HCT116 (cell line): ENCODE data around the gene SLC16A4.

Source experiments
- CEBPB ChIP-seq: IDR thresholded peaks from 2 replicates; pipeline ENCODE4 v1.6.1; 2012; ENCODE audit warnings: low read depth
- POLR2A ChIP-seq: IDR thresholded peaks from 2 replicates; pipeline ENCODE4 v1.7.0; 2011; ENCODE audit warnings: borderline replicate concordance; ENCODE audit not compliant: insufficient read depth, insufficient read length; ENCODE audit errors: extremely low read depth
- POLR2AphosphoS5 ChIP-seq: IDR thresholded peaks from 2 replicates; pipeline ENCODE4 v1.6.1; 2011; ENCODE audit warnings: mild to moderate bottlenecking, low read depth, low read length, moderate library complexity
- RAD21 ChIP-seq: IDR thresholded peaks from 2 replicates; pipeline ENCODE4 v1.6.1; 2012; ENCODE audit warnings: low read depth, mild to moderate bottlenecking
- SRF ChIP-seq: IDR thresholded peaks from 2 replicates; pipeline ENCODE4 v1.6.1; 2012; ENCODE audit warnings: low read depth
- TF ChIP-seq, protein P1 (sequence below): IDR thresholded peaks from 2 replicates; pipeline ENCODE4 v1.6.1; 2011; ENCODE audit warnings: mild to moderate bottlenecking, low read length, moderate library complexity; ENCODE audit not compliant: insufficient replicate concordance; ENCODE audit errors: extremely low read depth
- TF ChIP-seq, protein P2 (sequence below): IDR thresholded peaks from 2 replicates; pipeline ENCODE4 v1.6.1; 2012
- TF ChIP-seq, protein P3 (sequence below): IDR thresholded peaks from 2 replicates; pipeline ENCODE4 v1.6.1; 2012; ENCODE audit warnings: low read depth
- TF ChIP-seq, protein P4 (sequence below), 3 experiments: fragments of 200-600 bp in 1 of 3; sonication (generic) in 1 of 3; IDR thresholded peaks in 2 of 3; conservative IDR thresholded peaks in 1 of 3; 2 replicates each; pipeline ENCODE4 v1.5.1; 2012 to 2017; ENCODE audit warnings: low read depth in 2 of 3, low read length in 2 of 3, antibody characterized with exemption in 1 of 3, borderline replicate concordance in 1 of 3, control low read depth in 1 of 3, mild to moderate bottlenecking in 1 of 3, mixed read lengths in 1 of 3, mixed run types in 1 of 3, moderate library complexity in 1 of 3; ENCODE audit not compliant: insufficient read depth in 1 of 3

DNA sequence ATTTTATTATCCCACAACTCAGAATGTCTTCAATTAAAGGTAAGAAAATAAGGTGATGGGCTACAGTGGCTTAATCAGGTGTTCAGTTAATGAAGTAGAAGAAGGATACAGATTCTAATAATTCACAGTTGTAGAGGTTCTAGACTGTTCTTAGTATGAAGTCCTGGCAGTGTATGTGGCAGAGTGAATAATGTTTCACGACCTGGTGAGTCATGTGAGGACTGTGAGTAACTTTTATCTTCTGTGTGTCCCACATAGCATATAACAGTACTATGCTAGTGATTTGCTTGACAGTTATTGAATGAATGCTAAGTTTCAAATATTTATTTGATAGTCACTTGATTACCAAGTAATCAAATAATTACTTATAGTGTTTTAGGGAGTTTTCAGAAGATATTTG is 20.0 kb downstream of the SLC16A4 start:
- TF ChIP-seq, protein P1, sequence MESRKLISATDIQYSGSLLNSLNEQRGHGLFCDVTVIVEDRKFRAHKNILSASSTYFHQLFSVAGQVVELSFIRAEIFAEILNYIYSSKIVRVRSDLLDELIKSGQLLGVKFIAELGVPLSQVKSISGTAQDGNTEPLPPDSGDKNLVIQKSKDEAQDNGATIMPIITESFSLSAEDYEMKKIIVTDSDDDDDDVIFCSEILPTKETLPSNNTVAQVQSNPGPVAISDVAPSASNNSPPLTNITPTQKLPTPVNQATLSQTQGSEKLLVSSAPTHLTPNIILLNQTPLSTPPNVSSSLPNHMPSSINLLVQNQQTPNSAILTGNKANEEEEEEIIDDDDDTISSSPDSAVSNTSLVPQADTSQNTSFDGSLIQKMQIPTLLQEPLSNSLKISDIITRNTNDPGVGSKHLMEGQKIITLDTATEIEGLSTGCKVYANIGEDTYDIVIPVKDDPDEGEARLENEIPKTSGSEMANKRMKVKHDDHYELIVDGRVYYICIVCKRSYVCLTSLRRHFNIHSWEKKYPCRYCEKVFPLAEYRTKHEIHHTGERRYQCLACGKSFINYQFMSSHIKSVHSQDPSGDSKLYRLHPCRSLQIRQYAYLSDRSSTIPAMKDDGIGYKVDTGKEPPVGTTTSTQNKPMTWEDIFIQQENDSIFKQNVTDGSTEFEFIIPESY = no peak
- TF ChIP-seq CEBPB (no peak), SRF (no peak), RAD21 (no peak), POLR2AphosphoS5 (no peak), POLR2A (no peak)
- TF ChIP-seq, protein P2, sequence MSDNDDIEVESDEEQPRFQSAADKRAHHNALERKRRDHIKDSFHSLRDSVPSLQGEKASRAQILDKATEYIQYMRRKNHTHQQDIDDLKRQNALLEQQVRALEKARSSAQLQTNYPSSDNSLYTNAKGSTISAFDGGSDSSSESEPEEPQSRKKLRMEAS = no peak
- TF ChIP-seq, protein P3, sequence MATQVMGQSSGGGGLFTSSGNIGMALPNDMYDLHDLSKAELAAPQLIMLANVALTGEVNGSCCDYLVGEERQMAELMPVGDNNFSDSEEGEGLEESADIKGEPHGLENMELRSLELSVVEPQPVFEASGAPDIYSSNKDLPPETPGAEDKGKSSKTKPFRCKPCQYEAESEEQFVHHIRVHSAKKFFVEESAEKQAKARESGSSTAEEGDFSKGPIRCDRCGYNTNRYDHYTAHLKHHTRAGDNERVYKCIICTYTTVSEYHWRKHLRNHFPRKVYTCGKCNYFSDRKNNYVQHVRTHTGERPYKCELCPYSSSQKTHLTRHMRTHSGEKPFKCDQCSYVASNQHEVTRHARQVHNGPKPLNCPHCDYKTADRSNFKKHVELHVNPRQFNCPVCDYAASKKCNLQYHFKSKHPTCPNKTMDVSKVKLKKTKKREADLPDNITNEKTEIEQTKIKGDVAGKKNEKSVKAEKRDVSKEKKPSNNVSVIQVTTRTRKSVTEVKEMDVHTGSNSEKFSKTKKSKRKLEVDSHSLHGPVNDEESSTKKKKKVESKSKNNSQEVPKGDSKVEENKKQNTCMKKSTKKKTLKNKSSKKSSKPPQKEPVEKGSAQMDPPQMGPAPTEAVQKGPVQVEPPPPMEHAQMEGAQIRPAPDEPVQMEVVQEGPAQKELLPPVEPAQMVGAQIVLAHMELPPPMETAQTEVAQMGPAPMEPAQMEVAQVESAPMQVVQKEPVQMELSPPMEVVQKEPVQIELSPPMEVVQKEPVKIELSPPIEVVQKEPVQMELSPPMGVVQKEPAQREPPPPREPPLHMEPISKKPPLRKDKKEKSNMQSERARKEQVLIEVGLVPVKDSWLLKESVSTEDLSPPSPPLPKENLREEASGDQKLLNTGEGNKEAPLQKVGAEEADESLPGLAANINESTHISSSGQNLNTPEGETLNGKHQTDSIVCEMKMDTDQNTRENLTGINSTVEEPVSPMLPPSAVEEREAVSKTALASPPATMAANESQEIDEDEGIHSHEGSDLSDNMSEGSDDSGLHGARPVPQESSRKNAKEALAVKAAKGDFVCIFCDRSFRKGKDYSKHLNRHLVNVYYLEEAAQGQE = no peak
- TF ChIP-seq, protein P4, sequence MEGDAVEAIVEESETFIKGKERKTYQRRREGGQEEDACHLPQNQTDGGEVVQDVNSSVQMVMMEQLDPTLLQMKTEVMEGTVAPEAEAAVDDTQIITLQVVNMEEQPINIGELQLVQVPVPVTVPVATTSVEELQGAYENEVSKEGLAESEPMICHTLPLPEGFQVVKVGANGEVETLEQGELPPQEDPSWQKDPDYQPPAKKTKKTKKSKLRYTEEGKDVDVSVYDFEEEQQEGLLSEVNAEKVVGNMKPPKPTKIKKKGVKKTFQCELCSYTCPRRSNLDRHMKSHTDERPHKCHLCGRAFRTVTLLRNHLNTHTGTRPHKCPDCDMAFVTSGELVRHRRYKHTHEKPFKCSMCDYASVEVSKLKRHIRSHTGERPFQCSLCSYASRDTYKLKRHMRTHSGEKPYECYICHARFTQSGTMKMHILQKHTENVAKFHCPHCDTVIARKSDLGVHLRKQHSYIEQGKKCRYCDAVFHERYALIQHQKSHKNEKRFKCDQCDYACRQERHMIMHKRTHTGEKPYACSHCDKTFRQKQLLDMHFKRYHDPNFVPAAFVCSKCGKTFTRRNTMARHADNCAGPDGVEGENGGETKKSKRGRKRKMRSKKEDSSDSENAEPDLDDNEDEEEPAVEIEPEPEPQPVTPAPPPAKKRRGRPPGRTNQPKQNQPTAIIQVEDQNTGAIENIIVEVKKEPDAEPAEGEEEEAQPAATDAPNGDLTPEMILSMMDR (IDR thresholded peaks at IDR 0.05 in 2 of 3, conservative IDR thresholded peaks at IDR 0.05 in 1 of 3; ENCODE audit: borderline replicate concordance in 1 of 3, insufficient read depth in 1 of 3, low read depth in 2 of 3, low read length in 2 of 3) = no peak
